Measurements from ENCODE around the gene CGB8. TPM values are rescaled to one million over a fixed set of nuclear protein-coding genes. Genes with fewer than 3 reads are reported as not detected.

The CGB8 gene
- total RNA-seq, 1 donor = not detected

GRCh38 chr19:49064768-49065611, 16.1 kb upstream of the CGB8 start, which contains the start of gene NTF4:
NTF4 (minus strand) TSS chr19:49064818; CDS start chr19:49061997, 2,821 bp downstream.
- no peak for TF ChIP-seq CTCF (IDR thresholded peaks at IDR 0.05; ENCODE audit: insufficient read depth, low read depth, low read length)
- peak within 1 kb of the TSS; percentile 27 for H3K4me3 ChIP-seq (ENCODE audit: low read depth, low read length)
- peak; percentile 30 for DNase-seq (ENCODE audit: low read depth)

GRCh38 chr19:49064029-49064629, 15.2 kb upstream of the CGB8 start:
- no peak for TF ChIP-seq CTCF (IDR thresholded peaks at IDR 0.05; ENCODE audit: insufficient read depth, low read depth, low read length)
- no peak overlapping the region for H3K4me3 ChIP-seq (ENCODE audit: low read depth, low read length)
- DNase-seq (ENCODE audit: low read depth) = no peak

GRCh38 chr19:49061445-49061844, 12.5 kb upstream of the CGB8 start:
- TF ChIP-seq CTCF (IDR thresholded peaks at IDR 0.05; ENCODE audit: insufficient read depth, low read depth, low read length) = no peak
- no peak for DNase-seq (ENCODE audit: low read depth)
- H3K4me3 ChIP-seq (ENCODE audit: low read depth, low read length) = no peak overlapping the region

GRCh38 chr19:49061000-49061399, 12.1 kb upstream of the CGB8 start:
- H3K4me3 ChIP-seq (ENCODE audit: low read depth, low read length) = no peak overlapping the region
- DNase-seq (ENCODE audit: low read depth) = no peak
- TF ChIP-seq CTCF (IDR thresholded peaks at IDR 0.05; ENCODE audit: insufficient read depth, low read depth, low read length) = no peak

GRCh38 chr19:49059053-49059452, 10.1 kb upstream of the CGB8 start:
- DNase-seq (ENCODE audit: low read depth) = no peak
- no peak for TF ChIP-seq CTCF (IDR thresholded peaks at IDR 0.05; ENCODE audit: insufficient read depth, low read depth, low read length)
- no peak overlapping the region for H3K4me3 ChIP-seq (ENCODE audit: low read depth, low read length)

GRCh38 chr19:49058562-49058961, 9.7 kb upstream of the CGB8 start:
- TF ChIP-seq CTCF (IDR thresholded peaks at IDR 0.05; ENCODE audit: insufficient read depth, low read depth, low read length) = no peak
- peak; percentile 17 for DNase-seq (ENCODE audit: low read depth)
- H3K4me3 ChIP-seq (ENCODE audit: low read depth, low read length) = no peak overlapping the region
